NCI-H128 (cell line): ENCODE results near the gene PISD.
"Not testable (repeated sequence)": the region's sequence is repeated elsewhere in the genome, so short reads cannot be mapped to it uniquely, and the experiment has no call there.

Source experiments
- DNase-seq: peaks from one replicate; lab custom pipeline; 2025; ENCODE audit not compliant: unreplicated experiment; lab: John Stamatoyannopoulos, UW

Gene PISD

GRCh38 chr22:31610611-31611010, 51.4 kb downstream of the PISD start:
- DNase-seq, result no peak

- no peak for DNase-seq
Observed at GRCh38 chr22:31609716-31610115, 52.3 kb downstream of the PISD start.

- no peak for DNase-seq
Observed at GRCh38 chr22:31607696-31608095, 54.3 kb downstream of the PISD start.

DNA sequence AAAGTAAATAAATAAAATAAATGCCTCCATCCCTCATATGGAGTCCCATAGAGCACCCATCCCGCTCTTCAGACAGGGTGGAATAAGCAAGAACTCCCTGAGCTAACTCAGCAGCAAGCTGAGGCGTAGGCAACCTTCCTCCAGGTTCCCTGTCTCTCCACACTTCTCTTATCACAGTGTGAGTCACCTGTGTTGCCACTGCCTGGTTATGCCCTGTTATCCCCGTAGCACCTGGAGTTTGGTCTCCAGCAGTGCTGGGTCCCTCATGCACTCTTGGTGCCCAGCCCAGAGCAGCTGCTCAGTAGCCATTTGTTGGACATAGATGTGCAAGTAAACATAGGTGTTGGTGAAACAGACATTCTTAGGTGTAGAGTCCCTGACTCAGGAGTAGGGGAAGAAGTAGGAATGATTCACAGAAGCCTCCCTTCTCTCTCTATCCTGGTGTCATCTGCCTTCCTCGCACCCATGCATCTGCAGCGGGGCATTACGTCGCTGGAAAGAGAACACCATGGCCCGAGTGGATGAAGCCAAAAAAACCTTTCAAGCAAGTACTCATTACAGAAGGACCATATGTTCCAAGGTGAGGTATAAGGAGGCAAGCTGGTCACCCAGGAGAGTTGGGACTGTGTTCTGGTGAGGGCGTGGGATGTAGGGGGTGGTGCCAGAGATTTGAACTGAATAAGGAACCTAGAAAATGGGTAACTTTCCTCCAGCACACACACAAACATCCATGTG, 56.0 kb downstream of the PISD start:
- no peak for DNase-seq

DNA sequence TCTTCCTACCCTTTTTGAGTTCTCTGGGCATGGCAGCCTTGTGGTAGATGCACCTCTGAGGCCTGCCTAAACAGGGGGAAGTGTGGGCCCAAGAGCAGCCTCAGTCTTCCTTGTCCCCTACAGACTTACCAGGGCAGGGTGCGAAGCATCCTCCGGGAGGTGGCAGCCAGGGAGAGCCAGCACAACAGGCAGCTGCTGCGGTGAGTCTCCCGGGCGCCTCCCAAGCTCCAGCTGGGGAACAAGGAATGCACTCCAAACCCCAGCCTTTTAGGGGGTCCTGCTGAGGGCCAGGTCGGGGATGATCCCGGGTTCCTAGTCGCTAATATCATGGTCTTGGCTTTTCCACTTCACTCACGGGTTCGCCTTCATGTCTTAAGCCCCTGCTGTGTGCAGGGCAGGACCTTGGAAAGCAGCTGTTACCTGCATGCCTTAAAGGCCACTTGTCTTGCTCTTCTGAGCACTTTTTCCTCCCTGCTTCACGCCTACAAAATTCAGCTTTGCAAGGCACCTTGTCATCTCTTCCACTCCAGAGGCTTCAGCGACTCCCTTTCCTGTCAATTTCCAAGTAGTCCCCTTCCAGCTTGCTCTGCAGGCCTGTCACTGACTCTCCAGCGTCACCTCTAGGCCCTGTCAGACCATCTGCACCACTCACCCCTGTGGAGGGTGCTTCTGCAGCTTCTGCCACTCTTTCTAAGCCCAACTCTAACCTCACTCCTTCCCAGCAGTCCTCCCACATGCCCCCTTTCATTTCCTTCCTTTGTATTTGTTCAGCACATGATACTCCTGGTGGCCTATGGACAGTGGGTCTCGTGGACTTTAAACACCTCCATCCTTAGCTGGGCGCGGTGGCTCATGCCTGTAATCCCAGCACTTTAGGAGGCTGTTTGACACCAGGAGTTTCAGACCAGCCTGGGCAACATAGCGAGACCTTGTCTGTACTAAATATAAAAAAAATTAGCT, 57.0 kb downstream of the PISD start:
- no peak for DNase-seq

- no peak for DNase-seq
Observed at GRCh38 chr22:31604137-31604705, 57.8 kb downstream of the PISD start.

DNA sequence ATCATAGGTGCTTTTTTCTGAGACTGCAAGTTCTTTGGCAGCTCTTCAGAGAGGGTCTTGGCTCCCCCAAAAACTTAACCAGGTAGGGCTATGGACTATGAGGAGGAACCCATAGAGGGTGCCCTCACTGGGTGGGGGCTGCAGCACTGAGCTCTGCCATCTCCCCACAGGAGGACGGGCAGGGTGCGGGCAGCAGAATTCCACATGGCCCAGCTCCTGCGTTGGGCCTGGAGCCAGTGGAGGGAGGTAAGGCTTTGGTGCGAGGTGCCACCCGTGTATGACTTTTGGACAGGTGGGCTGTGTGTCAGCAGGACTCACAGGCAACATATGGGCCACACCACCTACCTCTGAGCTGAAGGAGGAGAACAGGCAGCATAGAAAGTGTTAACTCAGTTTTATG, 58.4 kb downstream of the PISD start:
- DNase-seq, result no peak

GRCh38 chr22:31603081-31603525, 58.9 kb downstream of the PISD start:
- no peak for DNase-seq

- no peak for DNase-seq
Observed at GRCh38 chr22:31602259-31602952, 59.6 kb downstream of the PISD start.

- no peak for DNase-seq
Observed at GRCh38 chr22:31595271-31595670, 66.7 kb downstream of the PISD start.

GRCh38 chr22:31590161-31590560, 71.9 kb downstream of the PISD start:
- not testable (repeated sequence) for DNase-seq

DNA sequence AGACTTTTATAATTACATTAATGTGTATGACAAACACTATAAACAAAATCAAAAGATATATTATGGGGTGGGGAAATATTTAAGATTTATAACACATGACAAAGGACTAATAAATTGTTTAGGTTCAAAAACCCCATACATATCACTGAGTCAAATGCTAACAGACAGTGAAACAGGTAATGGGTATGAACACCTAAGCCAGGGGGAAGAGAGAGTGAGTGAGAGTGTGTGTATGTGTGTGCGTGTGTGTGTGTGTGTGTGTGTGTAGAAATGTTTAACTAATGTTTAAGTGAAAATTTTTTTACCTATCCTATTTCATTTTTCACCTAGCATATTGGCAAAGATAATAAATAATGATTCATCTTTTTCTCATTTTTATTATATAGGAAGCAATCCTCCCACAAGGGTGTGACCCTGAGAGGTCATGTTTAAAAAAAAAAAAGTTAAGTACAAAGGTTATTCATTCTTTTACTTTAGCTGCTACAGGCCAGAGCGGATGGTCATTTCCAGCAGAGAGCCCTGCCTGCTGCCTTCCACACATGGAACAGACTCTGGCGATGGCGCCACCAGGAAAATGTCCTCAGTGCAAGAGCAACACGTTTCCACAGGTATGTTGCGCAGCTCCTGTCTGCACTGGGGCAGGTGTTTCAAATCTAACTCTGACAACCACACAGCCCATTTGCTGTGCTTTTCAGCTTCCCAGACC, 72.9 kb downstream of the PISD start:
- no peak for DNase-seq

DNA sequence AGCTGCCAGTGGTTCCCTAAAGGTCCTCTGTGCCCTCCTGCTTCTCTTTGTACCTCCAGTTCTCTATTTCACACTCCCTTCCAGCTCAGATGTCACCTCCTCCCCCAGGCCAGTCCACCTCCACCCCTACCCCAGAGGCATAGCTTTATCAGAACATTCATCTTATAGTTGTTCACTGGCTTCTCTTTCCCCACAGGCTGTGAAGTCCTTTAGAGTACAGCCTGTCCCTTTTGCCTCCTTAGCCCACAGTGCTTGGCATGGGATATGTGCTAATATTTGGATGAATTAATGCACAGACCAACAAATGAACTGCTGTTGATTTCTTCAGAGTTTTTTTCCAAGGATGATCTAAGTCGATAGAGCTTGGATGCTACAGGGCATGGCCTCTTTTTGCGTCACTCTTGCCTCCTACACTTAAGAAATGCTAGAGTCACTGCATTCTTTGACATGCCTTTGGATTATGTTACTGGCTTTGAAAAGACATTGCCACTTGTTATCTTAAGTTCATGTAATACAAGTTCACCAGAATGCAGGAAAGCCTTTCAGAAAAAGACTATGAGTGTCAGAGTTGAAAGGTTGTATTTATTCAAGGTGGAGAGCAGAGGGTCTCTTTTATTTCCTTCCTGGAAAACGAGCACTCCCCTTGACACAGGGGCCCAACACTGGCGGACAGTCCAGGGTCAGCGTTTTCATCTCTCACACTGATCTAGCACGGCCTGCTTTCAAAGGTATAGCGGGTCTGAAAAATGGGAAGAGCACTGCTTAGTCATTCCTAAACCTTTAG, 75.7 kb downstream of the PISD start:
- DNase-seq, result no peak

- DNase-seq, result no peak
Observed at GRCh38 chr22:31585161-31585859, 76.7 kb downstream of the PISD start.

DNA sequence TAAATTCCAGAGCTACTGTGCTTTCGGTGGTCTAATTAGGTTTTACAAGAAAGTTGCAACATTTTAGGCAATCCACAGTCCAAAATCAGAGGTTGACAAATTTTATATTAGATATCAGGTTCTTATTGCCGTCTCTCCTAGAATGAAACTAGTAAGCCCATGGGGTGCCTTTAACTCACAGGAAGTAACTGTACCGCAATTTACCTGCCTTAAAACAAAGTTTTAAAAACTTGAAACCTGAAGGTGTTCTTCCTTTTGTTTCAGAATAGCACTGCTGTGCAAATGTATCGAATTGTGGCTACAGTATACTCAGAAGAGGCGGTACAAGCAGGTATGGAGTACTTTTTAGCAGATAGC, 77.2 kb downstream of the PISD start:
- DNase-seq, result no peak

GRCh38 chr22:31583861-31584485, 78.0 kb downstream of the PISD start:
- DNase-seq, result no peak

- no peak for DNase-seq
Observed at GRCh38 chr22:31579835-31580242, 82.2 kb downstream of the PISD start.

DNA sequence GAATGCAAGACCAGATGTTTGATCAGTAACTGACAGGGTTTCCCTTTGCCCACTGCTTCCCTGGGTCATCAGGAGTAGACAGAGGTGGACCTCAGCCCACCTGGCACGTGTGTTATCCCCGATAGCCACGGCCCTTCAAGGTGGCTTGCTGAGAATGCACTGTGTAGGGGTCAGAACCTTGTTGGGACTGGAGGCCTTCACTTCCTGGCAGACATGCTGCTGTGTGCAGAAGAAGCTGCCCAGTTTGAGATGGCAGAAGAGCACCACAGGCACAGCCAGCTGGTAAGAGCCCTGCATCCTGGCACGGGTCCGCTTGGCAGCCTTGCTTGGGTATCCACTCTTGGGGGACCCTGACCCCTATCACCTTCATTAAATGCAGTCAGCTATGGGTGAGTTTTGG, 83.8 kb downstream of the PISD start:
- DNase-seq, result no peak

DNA sequence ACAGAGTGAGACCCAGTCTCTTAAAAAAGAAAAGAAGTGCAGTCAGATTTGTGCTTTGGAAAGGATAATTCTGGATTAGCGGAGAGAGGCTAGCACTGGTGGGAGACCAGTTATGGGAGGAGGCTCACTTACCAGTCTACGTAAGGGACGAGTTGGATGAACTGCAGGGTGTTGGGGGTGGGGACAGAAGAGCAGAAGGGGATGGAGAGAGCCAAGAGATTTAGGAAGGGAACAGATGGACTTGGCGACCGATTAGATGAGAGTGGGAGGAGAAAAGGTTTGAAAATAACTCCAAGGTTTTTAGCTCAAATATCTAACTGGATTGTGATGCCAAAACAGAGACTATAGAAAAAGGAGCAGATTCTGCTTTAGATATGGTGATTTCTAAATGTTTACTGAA, 84.3 kb downstream of the PISD start:
- DNase-seq, result no peak
